ENCODE results near the gene BPGM. TPM values are rescaled to one million over a fixed set of nuclear protein-coding genes. Genes with fewer than 3 reads are reported as not detected.
A peak's percentile ranks its signal among the peaks of the same experiment; 100 is the strongest.

Gene BPGM
- total RNA-seq, 1 experiment from 2014 or later: 10.0 TPM

DNA sequence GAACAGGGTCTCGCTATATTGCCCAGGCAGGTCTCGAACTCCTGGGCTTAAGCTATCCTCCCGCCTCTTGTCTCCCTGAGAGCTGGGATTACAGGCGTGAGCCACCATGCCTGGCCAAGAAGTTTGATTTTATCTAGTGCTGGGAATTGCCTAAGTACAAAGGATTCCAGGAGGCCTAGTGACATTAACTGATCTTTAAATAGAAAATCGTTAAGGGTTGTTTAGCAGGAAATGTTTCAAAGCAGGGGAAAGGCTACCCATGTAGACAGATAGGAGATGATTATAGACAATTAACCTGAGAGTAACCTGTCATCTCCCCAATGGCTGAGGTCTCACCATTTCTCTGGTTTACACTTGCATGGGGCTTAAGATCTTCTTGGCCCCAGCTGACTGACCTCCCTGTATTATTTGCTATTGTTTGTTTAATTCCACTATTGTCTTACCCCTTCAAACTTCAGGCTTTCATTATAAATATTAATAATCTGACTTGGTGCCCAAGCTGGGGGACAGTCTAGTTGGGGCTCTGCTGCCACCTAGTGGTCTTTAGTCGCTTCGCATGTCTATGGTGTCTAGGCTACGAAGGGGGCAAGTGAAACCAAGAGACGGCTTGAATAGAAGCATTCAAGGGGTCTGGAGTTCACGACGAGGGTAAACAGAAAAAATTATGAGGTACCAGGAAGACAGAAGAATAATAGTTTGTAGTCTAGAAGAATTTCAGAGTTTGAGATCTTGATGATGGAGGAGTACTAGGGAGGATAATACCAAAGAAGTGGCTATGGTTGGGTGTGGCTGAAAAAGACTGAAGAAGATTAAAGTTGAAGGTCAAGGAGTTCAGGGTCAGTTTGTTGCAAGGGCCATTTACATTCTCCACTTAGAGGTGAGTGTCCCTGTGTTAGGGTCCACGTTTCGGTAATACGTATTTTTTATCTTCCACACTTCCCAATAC is 40.4 kb upstream of the BPGM start (continued):
- TF ChIP-seq ZNF274 (IDR thresholded peaks at IDR 0.05; ENCODE audit: low read depth, low read length) (no peak), RAD21 (IDR thresholded peaks at IDR 0.05; ENCODE audit: low read depth) (peak; percentile 93)

DNA sequence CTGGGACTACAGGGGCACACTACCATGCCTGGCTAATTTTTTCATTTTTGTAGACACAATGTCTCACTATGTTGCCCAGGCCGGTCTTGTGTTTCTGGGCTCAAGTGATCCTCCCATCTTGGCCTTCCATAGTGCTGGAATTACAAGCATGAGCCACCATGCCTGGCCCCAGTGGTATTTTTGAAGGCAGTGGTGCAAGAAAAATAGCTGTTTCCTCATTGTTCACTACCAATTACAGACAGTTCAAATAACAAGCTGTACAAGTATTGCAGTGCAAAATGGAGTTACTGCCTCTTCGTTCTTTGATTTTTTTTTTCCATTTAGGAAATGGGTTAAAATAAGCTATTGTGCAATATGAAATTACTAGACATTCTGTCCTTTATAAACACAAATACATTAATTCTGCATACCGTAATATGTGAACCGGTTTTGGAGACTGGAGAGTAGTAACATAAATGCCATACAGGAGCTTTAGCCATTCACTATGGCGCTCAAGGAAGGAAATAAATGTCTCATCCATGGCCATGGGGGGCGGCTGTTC is 35.0 kb upstream of the BPGM start:
- Histone ChIP-seq H4K20me1 (ENCODE audit: insufficient read depth) (no peaks in the 10 kb centered on the region), H3K9me3 (ENCODE audit: control insufficient read depth in 1 of 2, insufficient read depth in 1 of 2, low read depth in 1 of 2, low read length in 2 of 2) (no peaks in the 10 kb centered on the region), H3K9me2 (ENCODE audit: insufficient read depth) (no peaks in the 10 kb centered on the region), H3K79me2 (ENCODE audit: insufficient read depth, low read length) (no peaks in the 10 kb centered on the region), H3K4me2 (ENCODE audit: low read length) (no peak overlapping the region), H2AFZ (ENCODE audit: low read depth, low read length, poor library complexity, severe bottlenecking) (no peak overlapping the region), H3K27me3 (ENCODE audit: insufficient read depth, low read length) (no peaks in the 10 kb centered on the region; the same call in 1 of the 2 replicates), H3K4me1 (ENCODE audit: control insufficient read depth in 1 of 2, insufficient read depth in 2 of 2, low read length in 2 of 2) (peaks cover 0 to 7% of the 10 kb centered on the region in 2 experiments; a peak in 1 of 4 replicates), H3K27ac (ENCODE audit: low read depth, low read length) (no peak overlapping the region), H3K36me3 (ENCODE audit: control insufficient read depth in 1 of 2, insufficient read depth in 2 of 2, low read length in 2 of 2) (no peaks in the 10 kb centered on the region), H3K9ac (ENCODE audit: low read length) (no peak overlapping the region), H3K4me3 (replicated peaks in 1 of 2; ENCODE audit: low read depth in 1 of 2, low read length in 2 of 2) (no peak overlapping the region)
- intact Hi-C loops (cut with micrococcal nuclease): no loop called here
- CTCF ChIA-PET: interaction anchor here (0.9 to 2.1 kb wide), 2 partner anchors 9 to 179 kb away, joined by 3 to 4 read pairs; no protein-coding TSS in a partner anchor
- no peak for TF ChIP-seq CEBPB (IDR thresholded peaks at IDR 0.05; ENCODE audit: low read depth)
- TF ChIP-seq EGR1 (IDR thresholded peaks at IDR 0.05; ENCODE audit: low read depth): no peak
- no peak for DNase-seq (ENCODE audit: low read depth, low spot score)
- BruUV-seq (replicated peaks): no TSS peak
- RAD21 ChIA-PET (ENCODE audit: low non-redundant PET in 1 of 2, low total read pairs in 2 of 2, uncharacterized antibody in 2 of 2, unreplicated experiment in 2 of 2): no interaction called here
- ATAC-seq: no peak
- POLR2A ChIA-PET: no interaction called here

DNA sequence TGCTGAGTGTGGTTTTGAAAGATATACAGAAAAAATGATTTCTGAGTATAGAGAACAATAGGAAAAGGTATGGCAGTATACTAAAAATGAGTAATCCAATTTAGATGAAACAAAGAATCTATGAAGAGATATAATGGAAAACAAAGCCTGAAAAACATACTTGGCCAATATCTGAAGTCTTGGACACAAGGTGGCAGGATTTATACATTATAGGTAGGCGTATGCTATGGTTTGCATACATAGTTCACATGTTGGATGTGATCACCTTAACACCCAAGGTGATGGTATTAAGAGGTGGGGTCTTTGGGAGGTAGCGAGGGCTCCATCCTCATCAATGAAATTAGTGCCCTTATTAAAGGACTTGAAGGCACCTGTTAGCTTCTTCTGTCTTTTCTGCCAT is 34.5 kb upstream of the BPGM start:
- POLR2A ChIA-PET: no interaction called here

More for the DNA sequence above, 34.5 kb upstream of the BPGM start:
- RAD21 ChIA-PET (ENCODE audit: low non-redundant PET in 1 of 2, low total read pairs in 2 of 2, uncharacterized antibody in 2 of 2, unreplicated experiment in 2 of 2): no interaction called here
- Histone ChIP-seq H3K4me1 (ENCODE audit: control insufficient read depth in 1 of 2, insufficient read depth in 2 of 2, low read length in 2 of 2) (peaks cover 0 to 6% of the 10 kb centered on the region in 2 experiments; a peak in 1 of 4 replicates), H2AFZ (ENCODE audit: low read depth, low read length, poor library complexity, severe bottlenecking) (no peak overlapping the region), H3K4me2 (ENCODE audit: low read length) (no peak overlapping the region), H3K27me3 (ENCODE audit: insufficient read depth, low read length) (no peaks in the 10 kb centered on the region; the same call in 1 of the 2 replicates), H3K9me3 (ENCODE audit: control insufficient read depth in 1 of 2, insufficient read depth in 1 of 2, low read depth in 1 of 2, low read length in 2 of 2) (no peaks in the 10 kb centered on the region), H3K36me3 (ENCODE audit: control insufficient read depth in 1 of 2, insufficient read depth in 2 of 2, low read length in 2 of 2) (no peaks in the 10 kb centered on the region), H3K4me3 (replicated peaks in 1 of 2; ENCODE audit: low read depth in 1 of 2, low read length in 2 of 2) (no peak overlapping the region), H3K79me2 (ENCODE audit: insufficient read depth, low read length) (no peaks in the 10 kb centered on the region), H3K9me2 (ENCODE audit: insufficient read depth) (no peaks in the 10 kb centered on the region), H4K20me1 (ENCODE audit: insufficient read depth) (no peaks in the 10 kb centered on the region), H3K27ac (ENCODE audit: low read depth, low read length) (no peak overlapping the region), H3K9ac (ENCODE audit: low read length) (no peak overlapping the region)
- CTCF ChIA-PET: interaction anchor here (0.9 to 2.1 kb wide), 2 partner anchors 10 to 180 kb away, joined by 3 to 4 read pairs; no protein-coding TSS in a partner anchor
- ATAC-seq (no peak), DNase-seq (ENCODE audit: low read depth, low spot score) (no peak)
- intact Hi-C loops (cut with micrococcal nuclease): no loop called here
- TF ChIP-seq, protein P1, sequence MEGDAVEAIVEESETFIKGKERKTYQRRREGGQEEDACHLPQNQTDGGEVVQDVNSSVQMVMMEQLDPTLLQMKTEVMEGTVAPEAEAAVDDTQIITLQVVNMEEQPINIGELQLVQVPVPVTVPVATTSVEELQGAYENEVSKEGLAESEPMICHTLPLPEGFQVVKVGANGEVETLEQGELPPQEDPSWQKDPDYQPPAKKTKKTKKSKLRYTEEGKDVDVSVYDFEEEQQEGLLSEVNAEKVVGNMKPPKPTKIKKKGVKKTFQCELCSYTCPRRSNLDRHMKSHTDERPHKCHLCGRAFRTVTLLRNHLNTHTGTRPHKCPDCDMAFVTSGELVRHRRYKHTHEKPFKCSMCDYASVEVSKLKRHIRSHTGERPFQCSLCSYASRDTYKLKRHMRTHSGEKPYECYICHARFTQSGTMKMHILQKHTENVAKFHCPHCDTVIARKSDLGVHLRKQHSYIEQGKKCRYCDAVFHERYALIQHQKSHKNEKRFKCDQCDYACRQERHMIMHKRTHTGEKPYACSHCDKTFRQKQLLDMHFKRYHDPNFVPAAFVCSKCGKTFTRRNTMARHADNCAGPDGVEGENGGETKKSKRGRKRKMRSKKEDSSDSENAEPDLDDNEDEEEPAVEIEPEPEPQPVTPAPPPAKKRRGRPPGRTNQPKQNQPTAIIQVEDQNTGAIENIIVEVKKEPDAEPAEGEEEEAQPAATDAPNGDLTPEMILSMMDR (IDR thresholded peaks at IDR 0.05 in 2 of 3, conservative IDR thresholded peaks at IDR 0.05 in 1 of 3; ENCODE audit: borderline replicate concordance in 1 of 3, insufficient read depth in 1 of 3, low read depth in 2 of 3, low read length in 2 of 3): 0 out of 6 replicates have a peak, but pooled peaks of 1 of the 3 experiments have one; percentile 6
- peak; percentile 23; the same call in 1 of the 2 replicates for TF ChIP-seq RAD21 (IDR thresholded peaks at IDR 0.05; ENCODE audit: low read depth)
- TF ChIP-seq, protein P2, sequence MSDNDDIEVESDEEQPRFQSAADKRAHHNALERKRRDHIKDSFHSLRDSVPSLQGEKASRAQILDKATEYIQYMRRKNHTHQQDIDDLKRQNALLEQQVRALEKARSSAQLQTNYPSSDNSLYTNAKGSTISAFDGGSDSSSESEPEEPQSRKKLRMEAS (IDR thresholded peaks at IDR 0.05): no peak
- BruUV-seq (replicated peaks): no TSS peak

Data from HCT116 (cell line).